Endothelial cell of umbilical vein (primary cell): Measurements from ENCODE around the gene PRAF2. TPM values are rescaled to one million over a fixed set of nuclear protein-coding genes. Genes with fewer than 3 reads are reported as not detected.
A peak's percentile ranks its signal among the peaks of the same experiment; 100 is the strongest.

Source experiments
- BruUV-seq: library from RNA; stranded (reverse); fragments of 400-500 nt; replicated peaks from 2 replicates; lab custom pipeline; 2021; lab: Mats Ljungman, UMichigan
- CTCF ChIA-PET: fragments of 300-600, 350-600 bp; sonication (Branson Sonifier 250); formaldehyde crosslinking; loops from one replicate; lab custom pipeline; 2021; ENCODE audit warnings: antibody characterized with exemption, inconsistent platforms; lab: Charles Lee
- POLR2A ChIA-PET: fragments of 300-600, 350-600 bp; sonication (Branson Sonifier 250); formaldehyde crosslinking; loops from one replicate; lab custom pipeline; 2021; ENCODE audit warnings: antibody characterized with exemption, inconsistent platforms; lab: Charles Lee
- DNase-seq: peaks from one replicate; pipeline ENCODE4 v3.0.0-alpha.2; 2011; ENCODE audit warnings: low read depth, low spot score
- FAIRE-seq: peaks from 2 replicates; lab custom pipeline; 2011; peaks lifted over from hg19 to GRCh38; lab: Jason Lieb, UNC
- H2AFZ ChIP-seq: 2 replicates; pipeline ENCODE4 v1.6.0; 2012; ENCODE audit warnings: low read depth, low read length, control low read depth, inconsistent platforms
- H3K27ac ChIP-seq: 2 replicates; pipeline ENCODE4 v1.5.1; 2011; ENCODE audit warnings: low read depth, mild to moderate bottlenecking, control low read depth, low read length, moderate library complexity; ENCODE audit not compliant: insufficient read depth
- H3K27me3 ChIP-seq, 2 experiments: 2 replicates each; pipeline versions ENCODE4 v1.6.0 to v1.6.1; 2011; ENCODE audit warnings: low read length in 2 of 2, mixed read lengths in 1 of 2; ENCODE audit not compliant: control insufficient read depth in 2 of 2, insufficient read depth in 2 of 2
- H3K36me3 ChIP-seq, 2 experiments: 2 replicates in 1 of 2; 3 replicates in 1 of 2; pipeline ENCODE4 v1.5.1; 2011; ENCODE audit warnings: low read length in 2 of 2, mild to moderate bottlenecking in 1 of 2, moderate library complexity in 1 of 2; ENCODE audit not compliant: control insufficient read depth in 2 of 2, insufficient read depth in 2 of 2; ENCODE audit errors: extremely low read depth in 1 of 2
- H3K4me1 ChIP-seq: 3 replicates; pipeline ENCODE4 v1.5.1; 2011; ENCODE audit warnings: mild to moderate bottlenecking, low read length; ENCODE audit not compliant: control insufficient read depth, insufficient read depth; ENCODE audit errors: extremely low read depth
- H3K4me2 ChIP-seq: 2 replicates; pipeline ENCODE4 v1.6.1; 2011; ENCODE audit warnings: low read length, control low read depth, mixed read lengths; ENCODE audit not compliant: insufficient read depth
- H3K4me3 ChIP-seq, 3 experiments: fragments of 200-600 bp in 1 of 3; sonication (generic), shearing (Covaris generic) in 1 of 3; replicated peaks in 1 of 3; 2 replicates each; pipeline ENCODE4 v1.5.1; 2011 to 2016; ENCODE audit warnings: control low read depth in 3 of 3, low read length in 3 of 3, mild to moderate bottlenecking in 2 of 3, inconsistent platforms in 1 of 3, low read depth in 1 of 3, moderate library complexity in 1 of 3; ENCODE audit not compliant: insufficient read depth in 1 of 3
- H3K79me2 ChIP-seq: 2 replicates; pipeline ENCODE4 v1.6.0; 2012; ENCODE audit warnings: low read length, inconsistent platforms; ENCODE audit not compliant: control insufficient read depth, insufficient read depth
- H3K9ac ChIP-seq: replicated peaks from 2 replicates; pipeline ENCODE3; 2011; ENCODE audit warnings: low read length, control low read depth; ENCODE audit not compliant: insufficient read depth; ENCODE audit errors: extremely low read depth
- H3K9me1 ChIP-seq: replicated peaks from 3 replicates; pipeline ENCODE4 v1.6.0; 2011; ENCODE audit warnings: mild to moderate bottlenecking, low read length; ENCODE audit not compliant: control insufficient read depth, insufficient read depth; ENCODE audit errors: extremely low read depth
- H3K9me3 ChIP-seq: replicated peaks from 2 replicates; pipeline ENCODE4 v1.5.1; 2012; ENCODE audit warnings: low read length, inconsistent platforms; ENCODE audit not compliant: control insufficient read depth, insufficient read depth
- H4K20me1 ChIP-seq: replicated peaks from 2 replicates; pipeline ENCODE3; 2011; ENCODE audit warnings: mild to moderate bottlenecking, low read length; ENCODE audit not compliant: control insufficient read depth, insufficient read depth; ENCODE audit errors: extremely low read depth
- CTCF ChIP-seq, 2 donors: IDR thresholded peaks; 1 replicate in 1 of 2; 2 replicates in 1 of 2; pipeline ENCODE4 v1.5.1; 2011; ENCODE audit warnings: low read length in 2 of 2, mild to moderate bottlenecking in 2 of 2, moderate library complexity in 2 of 2, control low read depth in 1 of 2, inconsistent platforms in 1 of 2, low read depth in 1 of 2; ENCODE audit not compliant: insufficient read depth in 1 of 2; ENCODE audit errors: extremely low read depth in 1 of 2
- GATA2 ChIP-seq: IDR thresholded peaks from 2 replicates; pipeline ENCODE4 v1.7.0; 2011; ENCODE audit warnings: low read depth, mild to moderate bottlenecking, moderate library complexity, mixed read lengths, low read length; ENCODE audit not compliant: insufficient read length, insufficient read depth
- MYC ChIP-seq: IDR thresholded peaks from one replicate; pipeline ENCODE4 v1.6.1; 2011; ENCODE audit warnings: mild to moderate bottlenecking, low read depth, low read length
- POLR2A ChIP-seq: IDR thresholded peaks from 2 replicates; pipeline ENCODE4 v1.6.1; 2012; ENCODE audit warnings: low read depth, mild to moderate bottlenecking, control low read depth, low read length
- dilution Hi-C: fragments of 300-500 bp; cut with MboI; formaldehyde crosslinking; loops from one replicate; pipeline ENCODE4 v1.15.0; 2019; ENCODE audit warnings: low sequenced_read_pairs; ENCODE audit not compliant: extremely low pct_ligation_motif_present
- intact Hi-C: fragments of 100-400 bp; cut with micrococcal nuclease; formaldehyde crosslinking; loops from one replicate; pipeline ENCODE4 v1.10.0; 2022
- polyA plus RNA-seq, 4 experiments: library from polyadenylated mRNA; depleted of rRNA in 3 of 4; stranded (reverse) in 3 of 4; unstranded in 1 of 4; fragments of >200 nt; gene quantifications; 2 replicates each; pipeline versions ENCODE4 v1.2.1 to v1.2.3, GENCODE V29; 2011 to 2012; ENCODE audit warnings: missing spikeins in 1 of 4
- total RNA-seq: library from RNA; stranded (reverse); gene quantifications from 2 replicates; pipeline ENCODE4 v1.2.3, GENCODE V29; 2021

Gene PRAF2
- total and polyA plus RNA-seq, 2 donors (not counting 3 experiments of a cell fraction or from before 2014, with no cell fraction given) = 36.2 to 41.6 TPM

DNA sequence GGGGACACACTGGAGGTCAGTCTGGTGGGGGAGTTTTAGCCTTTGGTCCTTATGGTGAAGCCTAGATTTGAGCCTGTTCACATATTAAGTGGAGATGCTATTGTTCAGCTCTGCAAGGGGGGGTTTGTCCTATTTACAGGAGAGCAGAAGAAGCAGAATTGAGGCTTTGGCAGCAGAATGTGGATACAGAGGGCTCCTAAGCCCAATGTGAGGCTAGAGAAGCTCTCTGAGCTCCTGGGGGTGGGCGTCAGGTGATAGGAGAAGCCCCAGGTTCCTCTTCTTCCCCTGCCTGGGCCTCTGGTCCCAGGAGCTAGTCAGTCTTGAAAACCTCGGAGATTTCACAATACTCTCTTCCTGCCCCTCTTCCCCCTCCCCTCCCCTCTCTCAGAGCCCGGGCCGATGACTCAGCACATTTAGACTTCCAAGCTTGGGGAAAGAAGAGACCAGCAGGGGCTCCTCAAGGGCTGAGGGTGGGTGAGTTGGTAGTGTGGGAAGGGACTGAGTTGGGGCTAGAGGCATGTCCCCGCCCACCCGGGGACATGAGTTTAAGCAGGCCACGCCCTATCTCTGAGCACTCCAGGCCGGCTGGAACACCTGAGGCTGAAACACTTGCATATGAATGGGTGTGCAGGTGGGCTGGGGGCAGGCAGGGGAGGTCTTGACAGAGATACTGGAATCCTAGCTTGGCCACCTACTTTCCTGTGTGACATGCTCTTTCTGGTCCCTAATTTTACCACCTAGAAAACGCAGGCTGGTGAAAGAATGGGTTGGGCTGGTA is 34.0 kb downstream of the PRAF2 start:
- peaks cover 29% of the 10 kb centered on the region for H3K79me2 ChIP-seq
- no peaks in the 10 kb centered on the region for H4K20me1 ChIP-seq
- H3K9me3 ChIP-seq = no peaks in the 10 kb centered on the region
- H3K4me1 ChIP-seq = peaks cover 33% of the 10 kb centered on the region
- H3K4me2 ChIP-seq = peak overlapping the region; percentile 37
- H3K36me3 ChIP-seq = peaks cover 5 to 8% of the 10 kb centered on the region in 2 experiments
- intact Hi-C loops (loop anchor here (5.0 kb wide), 1 partner anchor 123 kb away; the partner anchor contains the start of gene MAGIX), dilution Hi-C loops (no loop called here)
- TF ChIP-seq POLR2A (no peak), GATA2 (no peak), MYC (no peak), CTCF (IDR thresholded peaks at IDR 0.05; ENCODE audit: extremely low read depth in 1 of 2, insufficient read depth in 1 of 2, low read depth in 1 of 2, low read length in 2 of 2) (peak in 1 of 2 donors; percentile 18)
- peak overlapping the region; percentile 42 for H3K27ac ChIP-seq
- DNase-seq (peak; percentile 85), FAIRE-seq (peak; percentile 100)
- no TSS peak for BruUV-seq
- ChIA-PET POLR2A (no interaction called here), CTCF (interaction anchor here (1.1 kb wide), 1 partner anchor 38 kb away, joined by 3 read pairs; the partner anchor contains the start of gene GRIPAP1)
- H3K9ac ChIP-seq = peak overlapping the region; percentile 41
- H3K4me3 ChIP-seq = peak overlapping the region in 2 of 3 experiments; percentile 19 to 23
- no peaks in the 10 kb centered on the region for H3K27me3 ChIP-seq
- H3K9me1 ChIP-seq = no peaks in the 10 kb centered on the region
- no peak overlapping the region for H2AFZ ChIP-seq
